ENCODE data around the gene NCF4.

Gene NCF4

DNA sequence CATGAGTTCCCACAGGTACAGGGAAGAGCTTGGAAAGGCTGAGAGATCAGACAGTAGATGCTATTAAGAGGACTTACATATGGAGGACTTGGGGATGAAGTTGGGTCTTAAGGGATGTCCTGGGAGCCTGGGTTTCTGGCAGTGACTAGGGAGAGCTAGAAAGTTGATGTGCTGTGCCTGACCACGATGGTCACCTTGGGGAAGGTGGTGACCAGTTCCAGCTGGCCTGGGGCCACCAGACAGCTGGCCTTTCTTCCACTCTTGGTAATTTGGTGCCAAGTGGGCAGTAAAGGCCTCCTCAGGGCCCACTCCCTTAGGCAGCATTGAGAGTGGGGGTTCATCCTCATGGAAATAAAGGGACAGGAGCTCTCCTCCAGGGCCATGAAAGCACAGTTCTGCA is 38.7 kb downstream of the NCF4 start:
- no peak for DNase-seq

DNA sequence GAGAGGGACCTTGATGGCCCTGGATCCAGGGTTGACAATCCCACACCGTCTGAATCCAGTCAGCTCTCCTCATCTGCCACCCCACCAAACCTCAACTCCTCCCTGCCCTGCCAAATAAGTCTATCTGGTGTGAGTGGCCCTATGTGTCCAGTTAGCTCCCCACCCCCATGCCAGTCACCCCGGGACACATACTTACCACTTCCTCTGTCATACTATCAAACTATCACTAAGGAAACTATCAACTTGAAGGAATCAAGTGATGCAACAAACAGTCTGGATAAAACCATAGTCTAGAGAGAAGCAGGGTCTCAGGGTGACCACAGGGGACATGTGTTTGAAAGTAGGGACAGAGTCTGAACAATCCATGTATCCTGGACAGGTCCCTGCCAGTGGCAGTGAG is 39.4 kb downstream of the NCF4 start:
- DNase-seq: no peak

- DNase-seq: no peak
Measured at GRCh38 chr22:36900880-36901279, 40.1 kb downstream of the NCF4 start.

DNA sequence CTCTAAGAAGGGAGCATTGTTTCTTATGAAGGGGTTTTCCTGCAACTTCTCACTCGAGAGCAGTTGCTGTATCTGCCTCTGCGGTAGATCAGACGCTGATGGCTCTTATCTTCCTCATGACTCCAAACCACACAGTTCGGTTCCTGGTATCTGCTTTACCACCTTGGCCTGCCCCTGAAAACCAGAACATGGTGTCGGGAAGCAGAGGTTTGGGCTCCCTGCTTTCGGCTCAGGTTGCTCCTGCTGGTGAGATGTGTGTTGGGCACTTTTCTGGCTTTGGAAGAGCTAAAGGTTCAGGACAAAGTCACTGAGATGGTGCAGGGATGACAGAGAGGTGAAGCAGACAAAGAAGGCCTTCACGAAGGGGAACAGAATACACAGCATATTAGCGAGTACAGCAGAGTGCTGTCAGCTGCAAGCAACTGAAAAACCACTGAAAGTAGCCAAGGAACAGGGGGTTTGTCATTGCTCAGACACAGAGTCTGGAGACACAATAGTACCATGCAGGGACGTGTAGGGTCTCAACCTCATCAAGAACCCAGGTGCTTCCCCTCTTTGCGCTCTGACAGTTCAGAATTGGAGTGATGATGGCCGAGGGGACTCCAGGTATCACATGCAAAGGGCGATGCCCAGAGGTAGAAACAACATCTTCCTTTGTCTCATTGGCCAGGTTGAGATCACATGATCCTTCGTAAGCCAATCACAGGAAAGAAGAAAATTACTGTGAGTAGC is 40.8 kb downstream of the NCF4 start:
- no peak for DNase-seq

GRCh38 chr22:36902143-36902926 is 41.5 kb downstream of the NCF4 start:
- DNase-seq: no peak

DNA sequence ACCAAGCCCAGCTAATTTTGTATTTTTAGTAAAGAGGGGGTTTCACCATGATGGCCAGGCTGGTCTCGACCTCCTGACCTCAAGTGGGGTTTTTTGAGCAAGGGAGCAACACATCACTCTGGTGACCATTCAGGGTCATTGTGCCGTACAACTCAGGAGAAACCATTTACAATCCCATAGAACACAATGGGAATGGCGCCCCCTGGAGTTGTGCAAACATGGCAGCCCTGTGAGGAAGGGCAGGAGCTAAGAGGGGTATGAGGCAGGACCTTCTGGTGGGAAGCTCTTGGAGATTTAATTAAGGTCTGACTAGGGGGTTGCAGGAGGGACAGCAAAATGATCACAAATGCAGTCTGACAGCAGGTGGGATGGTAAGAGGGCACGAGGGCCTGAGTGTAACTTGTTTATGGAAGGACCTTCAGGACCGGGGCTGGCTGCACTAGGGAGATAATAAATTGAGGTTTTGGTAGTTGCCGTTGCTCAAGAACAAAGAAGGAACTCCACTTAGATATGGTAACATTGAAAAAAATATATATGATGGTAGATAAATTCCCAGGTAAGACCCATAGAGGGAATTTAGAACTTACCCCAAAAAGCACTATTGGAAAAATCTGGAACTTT is 43.6 kb downstream of the NCF4 start:
- no peak for DNase-seq

GRCh38 chr22:36907253-36908195 is 46.7 kb downstream of the NCF4 start:
- no peak for DNase-seq

GRCh38 chr22:36910461-36910860 is 49.7 kb downstream of the NCF4 start:
- DNase-seq: no peak

GRCh38 chr22:36911887-36912661 is 51.3 kb downstream of the NCF4 start:
- DNase-seq: no peak

- no peak for DNase-seq
Measured at GRCh38 chr22:36912694-36913426, 52.1 kb downstream of the NCF4 start.

- DNase-seq: no peak
Measured at GRCh38 chr22:36913427-36914389, 52.9 kb downstream of the NCF4 start, which contains the start of gene CSF2RB. CSF2RB (plus strand) TSS chr22:36913628; CDS start chr22:36922208, 8,580 bp downstream.

DNA sequence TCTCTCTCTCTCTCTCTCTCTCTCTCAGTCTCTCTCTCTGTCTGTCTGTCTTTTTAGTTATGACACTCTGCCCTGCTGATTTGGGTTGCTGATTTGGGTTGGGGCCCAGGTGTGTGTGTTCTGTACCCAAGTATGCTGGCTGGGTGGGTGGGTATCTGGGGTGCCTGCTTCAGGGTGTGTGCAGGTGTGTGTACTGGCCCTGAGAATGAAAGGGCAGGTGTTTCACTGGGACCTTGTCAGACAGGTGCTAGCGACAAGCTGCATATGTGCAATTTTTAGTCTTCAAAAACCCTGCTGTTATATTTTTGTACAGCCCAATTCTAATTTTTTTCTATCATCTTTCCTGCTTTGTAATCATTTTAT is 53.6 kb downstream of the NCF4 start:
- DNase-seq: no peak

- DNase-seq: no peak
Measured at GRCh38 chr22:36916034-36916433, 55.2 kb downstream of the NCF4 start.

DNA sequence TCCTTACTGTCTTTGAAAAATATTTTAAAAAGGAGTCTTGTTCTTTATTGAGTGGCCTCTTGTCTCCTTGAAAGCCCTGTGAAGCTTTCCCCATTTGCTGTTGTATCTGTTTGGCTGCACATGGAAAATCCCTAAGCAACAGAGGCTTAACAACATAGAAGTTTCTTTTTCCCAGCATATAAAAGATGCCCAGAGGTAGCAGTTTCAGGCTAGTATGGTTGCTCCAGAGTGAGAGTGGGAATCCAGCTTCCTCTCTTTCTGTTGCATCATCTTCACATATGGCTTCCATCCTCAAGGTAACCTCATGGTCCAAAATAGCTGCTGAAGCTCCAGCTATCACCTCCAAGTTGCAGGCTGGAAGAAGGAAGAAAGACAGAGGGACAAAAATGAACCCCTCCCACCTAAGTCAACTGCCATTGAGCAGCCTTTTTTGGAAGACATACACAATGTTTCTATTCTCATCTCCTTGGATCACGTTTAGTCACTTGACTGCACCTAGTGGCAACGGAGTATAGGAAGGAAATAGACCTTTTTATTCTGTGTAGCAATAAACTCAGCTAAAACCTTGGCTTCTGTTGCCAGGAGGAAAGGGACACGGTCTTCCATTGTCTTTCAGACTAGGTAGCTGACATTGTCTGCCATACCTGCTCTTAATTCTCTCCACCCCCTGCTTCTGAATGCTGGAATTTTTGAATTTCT is 57.9 kb downstream of the NCF4 start:
- DNase-seq: no peak

- DNase-seq: no peak
Measured at GRCh38 chr22:36921309-36922104, 60.7 kb downstream of the NCF4 start.

DNA sequence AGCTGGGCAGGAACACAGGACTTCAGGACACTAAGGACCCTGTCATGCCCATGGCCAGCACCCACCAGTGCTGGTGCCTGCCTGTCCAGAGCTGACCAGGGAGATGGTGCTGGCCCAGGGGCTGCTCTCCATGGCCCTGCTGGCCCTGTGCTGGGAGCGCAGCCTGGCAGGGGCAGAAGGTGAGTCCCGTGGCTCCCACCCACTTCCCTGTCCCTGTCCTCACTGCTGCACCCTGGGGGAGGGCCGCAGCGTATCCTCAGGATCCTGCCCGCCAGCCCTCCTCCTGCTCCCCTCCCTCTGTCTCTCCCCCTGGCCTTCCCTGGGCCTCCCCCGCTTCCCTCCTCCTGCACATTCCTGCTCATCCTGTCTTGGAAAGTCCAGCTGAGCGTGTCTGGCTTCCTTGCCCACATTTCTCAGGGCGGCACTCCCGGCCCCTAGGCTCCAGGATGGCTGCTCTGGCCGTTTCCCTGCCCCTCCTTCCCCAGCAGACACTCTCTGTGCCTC is 61.4 kb downstream of the NCF4 start:
- no peak for DNase-seq

- no peak for DNase-seq
Measured at GRCh38 chr22:36922711-36923110, 61.9 kb downstream of the NCF4 start.

GRCh38 chr22:36923131-36923788 is 62.5 kb downstream of the NCF4 start:
- no peak for DNase-seq

All from NCI-H526 (cell line).